ENCODE data around the gene MYH15.
"Not testable (repeated sequence)": the region's sequence is repeated elsewhere in the genome, so short reads cannot be mapped to it uniquely, and the experiment has no call there.

MYH15 gene

GRCh38 chr3:108380128-108380795 lies 130.1 kb downstream of the MYH15 start:
- DNase-seq, result no peak

- DNase-seq, result not testable (repeated sequence)
Observed at GRCh38 chr3:108378952-108379342, 131.4 kb downstream of the MYH15 start.

- no peak for DNase-seq
Observed at GRCh38 chr3:108378153-108378951, 132.0 kb downstream of the MYH15 start.

DNA sequence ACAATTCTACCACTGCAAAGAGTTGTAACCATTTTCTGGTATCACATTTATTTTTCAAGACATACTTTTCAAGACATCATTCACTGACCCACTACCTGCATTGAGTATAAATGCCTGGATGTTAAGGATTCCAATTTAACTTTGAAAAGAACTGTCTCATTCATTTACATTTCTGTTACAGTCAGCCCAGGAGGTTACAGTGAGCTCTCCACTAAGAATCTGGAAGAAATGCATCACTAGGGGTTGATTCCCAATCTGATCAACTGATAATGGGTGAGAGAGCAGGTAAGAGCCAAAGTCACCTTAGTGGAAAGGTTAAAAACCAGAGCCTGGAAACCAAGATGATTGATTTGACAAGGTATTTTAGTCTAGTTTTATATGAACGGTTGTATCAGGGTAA lies 133.0 kb downstream of the MYH15 start:
- no peak for DNase-seq

DNA sequence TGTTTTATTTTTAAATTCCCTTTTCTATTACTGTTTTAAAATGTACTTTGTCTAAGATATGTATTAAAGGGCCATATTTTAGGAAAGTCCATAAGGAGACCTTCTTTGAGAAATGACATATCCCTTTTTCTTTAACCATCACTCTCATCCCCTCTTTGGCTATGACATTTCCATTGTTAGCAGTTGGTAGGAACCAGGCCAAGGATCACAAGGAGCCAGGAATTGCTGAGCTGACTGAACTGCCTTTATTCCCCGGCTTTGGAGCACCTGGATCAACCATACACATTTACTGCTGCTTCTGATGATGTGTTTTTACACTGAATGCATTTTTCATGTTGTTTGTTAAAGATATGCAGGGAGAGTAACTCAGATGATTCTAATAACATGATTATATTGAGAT lies 134.4 kb downstream of the MYH15 start:
- DNase-seq, result no peak

DNA sequence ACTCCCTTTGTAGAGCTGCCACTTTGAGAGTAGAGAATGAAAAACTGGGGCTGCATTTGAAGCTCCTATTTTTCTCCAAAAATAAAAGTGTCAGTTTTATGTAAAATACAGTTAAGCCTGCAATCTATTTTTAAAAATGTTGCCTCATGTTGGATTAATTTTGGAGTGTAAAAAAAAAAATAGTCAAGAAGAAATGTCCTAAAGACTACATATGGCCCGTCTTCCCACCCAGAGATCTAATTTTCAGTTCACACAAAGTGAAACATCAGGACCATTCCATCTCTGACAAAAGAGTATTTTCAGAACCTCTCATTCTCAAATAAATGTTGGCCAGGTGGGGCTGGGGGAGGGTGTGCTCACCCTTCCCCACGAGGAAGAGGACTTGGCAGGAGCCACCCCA lies 151.4 kb downstream of the MYH15 start:
- DNase-seq, result no peak

DNA sequence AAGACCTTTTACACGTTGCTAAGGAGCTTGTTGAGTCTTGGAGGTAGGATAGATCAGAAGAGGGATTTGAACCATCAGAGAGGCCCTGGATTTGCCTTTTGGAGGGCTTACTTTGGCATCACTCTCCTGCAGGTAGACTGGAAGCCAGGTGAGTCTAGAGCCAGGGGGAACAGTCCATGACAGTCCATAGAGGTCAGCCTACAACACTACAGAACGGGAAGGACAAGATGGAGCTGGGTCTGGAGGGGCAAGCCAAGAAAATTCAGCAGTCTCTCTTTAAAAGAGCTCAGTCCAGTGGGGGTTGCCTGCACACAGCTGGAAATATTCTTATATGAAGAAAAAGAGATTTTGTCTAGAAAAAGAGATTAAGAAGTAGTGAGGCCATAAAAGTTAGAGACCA lies 153.4 kb downstream of the MYH15 start:
- DNase-seq, result no peak

DNA sequence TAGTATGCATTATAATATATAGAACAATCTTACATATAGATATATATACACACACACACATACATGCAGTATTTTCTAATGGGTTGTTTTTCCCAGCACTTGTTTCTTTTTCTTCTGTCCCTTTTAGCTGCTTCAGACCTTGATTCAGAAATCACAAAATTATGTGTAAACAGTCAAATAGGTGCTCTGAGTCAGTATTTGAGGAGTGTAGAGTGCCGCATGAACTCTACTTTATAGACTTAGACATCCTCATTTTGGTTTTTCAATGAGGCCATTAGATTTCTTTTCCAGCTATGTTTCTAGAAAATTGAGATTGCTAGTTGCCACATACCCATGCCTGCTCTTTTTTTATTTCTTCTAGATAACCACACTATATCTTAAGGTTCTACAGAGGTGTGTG lies 155.8 kb downstream of the MYH15 start:
- no peak for DNase-seq

GRCh38 chr3:108352176-108352575 lies 158.2 kb downstream of the MYH15 start:
- DNase-seq, result no peak

GRCh38 chr3:108346301-108347227 lies 163.8 kb downstream of the MYH15 start:
- no peak for DNase-seq

DNA sequence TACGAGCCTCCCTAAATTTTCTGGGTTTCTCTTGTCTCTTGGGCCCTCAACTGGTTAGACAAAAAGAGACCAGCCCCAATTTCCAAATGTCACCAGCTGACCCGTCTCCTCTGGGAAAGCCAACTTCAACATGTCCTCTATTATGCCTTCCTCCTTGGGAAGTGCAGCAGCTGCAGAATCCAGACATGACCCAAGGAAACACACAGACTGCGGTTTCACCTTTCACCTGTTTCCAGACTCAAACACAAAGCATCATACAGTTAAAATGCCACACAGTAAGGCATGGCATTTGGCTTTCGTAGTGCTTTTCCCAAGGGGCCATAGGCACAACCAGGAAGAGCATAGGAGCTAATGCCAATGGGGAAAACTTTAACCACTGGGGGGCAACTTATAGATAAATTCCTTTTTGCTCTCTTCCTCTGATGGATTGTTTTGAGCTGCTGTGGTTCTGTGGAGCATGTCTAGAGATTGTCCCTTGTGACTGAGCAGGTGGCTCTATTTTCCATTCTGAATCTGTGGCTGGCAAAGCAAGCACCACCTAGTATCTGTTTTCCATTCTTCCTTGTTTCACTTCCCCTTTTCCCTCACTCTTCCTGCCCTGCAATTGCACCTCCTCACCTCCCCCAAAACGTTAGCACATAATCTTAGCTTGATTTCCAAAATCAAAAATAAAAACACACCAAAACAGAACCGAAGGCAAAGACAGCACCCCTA lies 164.7 kb downstream of the MYH15 start:
- no peak for DNase-seq

GRCh38 chr3:108343491-108343890 lies 166.9 kb downstream of the MYH15 start:
- DNase-seq, result no peak

GRCh38 chr3:108342837-108343486 lies 167.4 kb downstream of the MYH15 start:
- DNase-seq, result no peak

DNA sequence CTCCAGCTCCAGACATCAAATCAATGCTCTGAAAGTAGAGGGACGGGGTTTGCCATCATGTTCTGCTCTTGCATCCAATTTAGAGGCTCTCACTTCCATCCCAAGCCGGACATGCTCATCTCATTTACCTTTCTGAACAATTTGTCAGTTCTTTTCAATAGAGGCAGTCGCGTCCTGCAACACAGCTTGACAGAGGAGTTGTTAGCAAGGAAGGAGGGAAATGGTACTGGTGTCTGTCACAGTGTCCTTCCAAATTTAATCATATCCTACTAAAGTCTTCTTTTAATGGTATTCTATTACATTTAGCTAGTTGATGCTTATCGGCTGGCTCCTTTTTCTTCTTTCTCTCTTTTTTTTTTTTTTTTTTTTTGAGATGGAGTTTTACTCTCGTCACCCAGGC lies 168.5 kb downstream of the MYH15 start:
- DNase-seq, result no peak

GRCh38 chr3:108338901-108339545 lies 171.4 kb downstream of the MYH15 start:
- no peak for DNase-seq

DNA sequence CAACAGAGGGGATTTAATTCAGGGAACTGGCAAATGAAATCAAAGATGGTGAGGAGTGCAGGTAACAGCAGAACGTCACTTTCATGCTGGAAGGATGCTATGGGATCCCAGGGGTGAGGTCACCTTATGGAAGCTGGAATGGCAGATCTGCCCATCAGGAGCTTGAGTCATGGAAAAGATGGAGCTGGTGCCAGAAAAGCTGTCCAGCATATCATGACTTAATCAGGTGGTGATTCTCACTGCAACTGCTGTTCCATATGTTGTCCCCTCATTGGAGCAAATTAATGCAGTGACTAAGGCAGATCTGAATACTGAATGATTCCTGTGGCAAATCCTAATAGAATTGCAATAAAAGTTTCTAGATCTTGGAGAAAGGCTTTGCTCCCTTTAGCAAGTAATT lies 175.7 kb downstream of the MYH15 start:
- DNase-seq, result no peak

DNA sequence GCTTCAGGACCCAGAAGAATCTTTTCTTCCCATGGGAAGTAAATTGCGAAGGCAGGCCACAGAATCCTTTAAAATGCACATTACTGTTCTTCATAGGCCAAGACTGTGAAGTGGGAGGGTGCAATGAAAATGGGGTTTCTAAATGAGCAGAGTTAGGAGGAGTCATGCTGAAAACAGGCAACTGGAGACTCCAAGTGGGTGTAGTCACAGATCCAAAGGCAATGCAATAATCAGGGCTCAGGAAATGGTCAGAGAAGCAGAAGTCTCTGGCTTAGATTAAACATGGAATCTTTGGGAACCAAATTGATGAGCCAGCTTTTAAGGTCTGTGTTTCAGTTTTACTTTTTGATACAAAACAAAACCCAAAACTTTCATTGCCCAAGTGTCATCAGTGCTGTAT lies 176.4 kb downstream of the MYH15 start:
- no peak for DNase-seq

- no peak for DNase-seq
Observed at GRCh38 chr3:108331792-108332191, 178.6 kb downstream of the MYH15 start.

Measured in CD4-positive, alpha-beta T cell treated with Interleukin-21 for 1 hour (primary cell).